ENCODE results near the gene TNFRSF13B. TPM values are rescaled to one million over a fixed set of nuclear protein-coding genes. Genes with fewer than 3 reads are reported as not detected.
A peak's percentile ranks its signal among the peaks of the same experiment; 100 is the strongest.

Gene TNFRSF13B
- total RNA-seq, 2 donors from 2014 or later, result not detected

GRCh38 chr17:16916557-16916920, 55.4 kb downstream of the TNFRSF13B start:
- Histone ChIP-seq H3K9me3 (no peaks in the 10 kb centered on the region), H3K36me3 (no peaks in the 10 kb centered on the region)

DNA sequence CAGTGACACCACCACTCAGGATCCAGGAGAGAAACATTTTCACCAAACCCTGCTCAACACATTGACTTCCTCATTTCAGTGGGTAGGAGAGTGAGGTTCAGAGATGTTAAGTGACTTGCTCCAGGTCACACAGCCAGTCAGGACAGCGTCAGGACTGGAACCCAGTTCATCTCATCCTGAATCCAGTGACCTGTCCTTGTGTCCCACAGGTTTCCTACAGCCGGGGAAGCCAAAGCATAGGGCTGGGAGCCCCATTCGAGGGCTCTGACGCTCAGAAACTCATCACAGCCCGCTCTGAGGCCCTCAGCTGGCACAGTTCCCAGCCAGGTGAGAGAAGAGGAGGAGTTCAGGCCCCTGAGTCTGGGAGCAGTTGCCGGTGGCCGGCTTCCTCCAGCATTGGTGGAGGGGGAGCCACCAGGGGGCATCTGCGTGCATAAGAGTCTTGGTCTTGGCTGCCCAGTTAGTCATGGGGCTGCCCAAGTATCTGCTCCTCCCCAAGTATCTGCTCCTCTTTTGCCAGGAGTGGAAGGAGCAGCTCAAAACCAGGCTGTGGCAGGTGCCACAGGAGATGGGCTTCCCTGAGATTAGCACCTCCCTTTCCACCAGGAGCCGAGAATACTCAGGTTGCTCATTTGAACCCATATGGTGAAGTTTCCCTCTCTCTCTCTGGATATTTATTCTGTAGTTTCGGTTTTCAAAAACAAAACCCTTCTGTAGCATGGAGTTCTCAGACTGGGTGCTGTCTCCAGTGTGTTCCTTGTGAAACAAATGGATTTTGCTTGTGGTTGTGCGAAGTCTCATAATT, 56.0 kb downstream of the TNFRSF13B start:
- TF ChIP-seq, protein P1, sequence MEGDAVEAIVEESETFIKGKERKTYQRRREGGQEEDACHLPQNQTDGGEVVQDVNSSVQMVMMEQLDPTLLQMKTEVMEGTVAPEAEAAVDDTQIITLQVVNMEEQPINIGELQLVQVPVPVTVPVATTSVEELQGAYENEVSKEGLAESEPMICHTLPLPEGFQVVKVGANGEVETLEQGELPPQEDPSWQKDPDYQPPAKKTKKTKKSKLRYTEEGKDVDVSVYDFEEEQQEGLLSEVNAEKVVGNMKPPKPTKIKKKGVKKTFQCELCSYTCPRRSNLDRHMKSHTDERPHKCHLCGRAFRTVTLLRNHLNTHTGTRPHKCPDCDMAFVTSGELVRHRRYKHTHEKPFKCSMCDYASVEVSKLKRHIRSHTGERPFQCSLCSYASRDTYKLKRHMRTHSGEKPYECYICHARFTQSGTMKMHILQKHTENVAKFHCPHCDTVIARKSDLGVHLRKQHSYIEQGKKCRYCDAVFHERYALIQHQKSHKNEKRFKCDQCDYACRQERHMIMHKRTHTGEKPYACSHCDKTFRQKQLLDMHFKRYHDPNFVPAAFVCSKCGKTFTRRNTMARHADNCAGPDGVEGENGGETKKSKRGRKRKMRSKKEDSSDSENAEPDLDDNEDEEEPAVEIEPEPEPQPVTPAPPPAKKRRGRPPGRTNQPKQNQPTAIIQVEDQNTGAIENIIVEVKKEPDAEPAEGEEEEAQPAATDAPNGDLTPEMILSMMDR (IDR thresholded peaks at IDR 0.05), result peak in 1 of 2 donors; percentile 42
- H3K27me3 ChIP-seq, result no peaks in the 10 kb centered on the region
- H3K9me3 ChIP-seq, result no peaks in the 10 kb centered on the region
- H3K27ac ChIP-seq, result no peak overlapping the region
- H3K4me1 ChIP-seq, result no peaks in the 10 kb centered on the region
- no peaks in the 10 kb centered on the region for H3K36me3 ChIP-seq
- no peak overlapping the region for H3K4me3 ChIP-seq
- peak; percentile 56 for DNase-seq (ENCODE audit: low spot score)

More at GRCh38 chr17:16916557-16916920, 55.4 kb downstream of the TNFRSF13B start:
- Histone ChIP-seq H3K27me3 (no peaks in the 10 kb centered on the region), H3K4me3 (no peak overlapping the region), H3K4me1 (no peaks in the 10 kb centered on the region), H3K27ac (no peak overlapping the region)
- DNase-seq (ENCODE audit: low spot score), result no peak
- TF ChIP-seq, protein P1 (IDR thresholded peaks at IDR 0.05), result no peak

DNA sequence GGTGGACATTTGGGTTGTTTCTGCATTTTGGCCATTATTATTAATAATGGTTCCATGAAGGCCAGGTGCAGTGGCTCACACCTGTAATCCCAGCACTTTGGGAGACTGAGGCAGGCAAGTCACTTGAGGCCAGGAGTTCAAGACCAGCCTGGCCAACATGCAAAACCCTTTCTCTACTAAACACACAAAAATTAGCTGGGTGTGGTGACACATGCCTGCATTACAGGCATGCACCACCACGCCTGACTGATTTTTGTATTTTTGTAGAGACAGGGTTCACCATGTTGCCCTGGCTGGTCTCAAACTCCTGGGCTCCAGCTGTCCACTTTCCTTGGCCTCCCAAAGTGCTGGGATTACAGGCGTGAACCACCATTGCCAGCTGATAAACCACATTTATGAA, 58.5 kb downstream of the TNFRSF13B start:
- Histone ChIP-seq H3K27me3 (no peaks in the 10 kb centered on the region), H3K4me3 (no peak overlapping the region)

DNA sequence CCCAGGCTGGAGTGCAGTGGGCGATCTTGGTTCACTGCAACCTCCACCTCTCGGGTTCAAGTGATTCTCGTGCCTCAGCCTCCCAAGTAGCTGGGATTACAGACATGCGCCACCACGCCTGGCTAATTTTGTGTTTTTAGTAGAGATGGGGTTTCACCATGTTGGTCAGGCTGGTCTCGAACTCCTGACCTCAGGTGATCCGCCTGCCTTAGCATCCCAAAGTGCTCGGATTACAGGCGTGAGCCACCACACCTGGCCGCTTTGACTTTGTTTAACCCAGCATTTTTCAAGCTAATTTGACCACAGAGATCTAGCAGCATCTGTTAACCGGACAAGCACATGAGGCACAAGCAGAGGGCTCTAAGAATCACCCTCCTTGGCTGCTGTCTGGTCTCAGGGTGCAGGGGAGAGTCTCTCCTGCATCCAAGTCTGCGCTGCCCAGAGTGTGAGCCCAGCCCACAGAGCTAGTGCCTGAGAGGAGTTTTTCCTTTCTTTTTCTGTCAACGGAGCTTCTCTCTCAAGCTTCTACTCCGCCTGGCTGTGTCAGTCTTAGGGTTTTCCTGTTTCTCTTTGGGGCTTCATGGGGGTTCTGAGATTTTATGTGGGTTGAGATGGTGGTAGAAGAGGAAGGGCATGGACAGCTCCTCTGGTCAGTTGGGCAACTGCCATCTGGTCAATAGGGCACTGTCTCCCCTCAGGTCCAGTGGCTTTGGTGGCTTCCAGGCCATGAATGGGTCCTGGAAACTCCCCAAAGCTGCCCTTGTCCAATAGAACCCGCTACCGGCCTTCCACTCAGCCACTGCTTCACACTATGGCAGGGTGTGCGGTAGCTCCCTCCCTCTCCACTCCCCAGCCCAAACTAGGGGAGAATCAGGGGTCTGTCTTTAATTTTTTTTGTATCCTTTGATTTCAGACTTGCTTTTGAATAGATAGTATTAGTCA, 59.6 kb downstream of the TNFRSF13B start:
- TF ChIP-seq, protein P1 (IDR thresholded peaks at IDR 0.05), result no peak
- Histone ChIP-seq H3K27ac (no peak overlapping the region), H3K9me3 (no peaks in the 10 kb centered on the region), H3K4me1 (no peaks in the 10 kb centered on the region), H3K27me3 (no peaks in the 10 kb centered on the region), H3K36me3 (no peaks in the 10 kb centered on the region), H3K4me3 (no peak overlapping the region)
- DNase-seq (ENCODE audit: low spot score), result peak; percentile 42

More for the DNA sequence above, 58.5 kb downstream of the TNFRSF13B start:
- DNase-seq (ENCODE audit: low spot score), result peak; percentile 9
- Histone ChIP-seq H3K9me3 (no peaks in the 10 kb centered on the region), H3K27ac (no peak overlapping the region), H3K36me3 (no peaks in the 10 kb centered on the region), H3K4me1 (no peaks in the 10 kb centered on the region)
- TF ChIP-seq, protein P1 (IDR thresholded peaks at IDR 0.05), result no peak

DNA sequence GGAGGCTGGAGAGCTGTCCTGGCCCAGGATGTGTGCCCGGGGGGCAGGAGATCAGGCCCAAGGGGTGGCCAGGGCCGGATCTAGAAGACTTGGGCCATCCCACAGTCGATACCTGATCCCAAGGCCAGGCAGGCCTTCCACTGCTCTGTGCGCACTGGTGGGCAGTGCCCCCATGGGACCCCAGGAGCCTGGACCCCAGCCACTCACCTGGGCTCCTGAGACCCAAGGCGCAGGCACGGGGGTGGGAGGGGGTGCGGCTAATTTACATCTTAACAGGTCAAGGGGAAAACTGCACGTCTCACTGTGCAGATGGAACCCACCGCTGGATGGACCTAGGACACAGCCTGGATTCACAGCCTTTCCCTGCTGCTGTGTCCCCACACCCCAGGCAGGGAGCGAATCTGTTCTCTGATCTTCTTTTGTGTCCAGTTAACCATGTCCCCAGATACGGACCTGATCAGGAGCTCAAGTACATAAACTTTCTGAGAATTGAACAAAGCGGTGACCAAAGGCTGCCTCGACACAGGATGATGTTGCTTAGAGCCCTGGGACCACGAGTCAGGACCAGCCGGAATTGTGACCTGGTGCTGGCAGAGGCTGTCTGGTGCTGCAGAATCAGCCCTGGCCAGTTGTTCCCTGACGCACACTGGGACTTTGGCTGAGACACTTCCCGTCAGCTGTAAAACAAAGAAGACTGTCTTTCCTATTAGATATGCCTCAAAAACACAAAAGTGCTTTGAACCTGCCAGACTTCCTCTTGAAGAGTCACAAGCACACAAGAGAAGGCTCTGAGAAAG, 60.6 kb downstream of the TNFRSF13B start:
- Histone ChIP-seq H3K27ac (no peak overlapping the region), H3K4me3 (no peak overlapping the region), H3K9me3 (no peaks in the 10 kb centered on the region), H3K36me3 (no peaks in the 10 kb centered on the region), H3K27me3 (no peaks in the 10 kb centered on the region), H3K4me1 (no peaks in the 10 kb centered on the region)
- DNase-seq (ENCODE audit: low spot score), result peak; percentile 58
- TF ChIP-seq, protein P1 (IDR thresholded peaks at IDR 0.05), result no peak
